ENCODE measurements around the gene ZPBP2. TPM values are rescaled to one million over a fixed set of nuclear protein-coding genes. Genes with fewer than 3 reads are reported as not detected.
"Not testable (repeated sequence)": the region's sequence is repeated elsewhere in the genome, so short reads cannot be mapped to it uniquely, and the experiment has no call there.

Gene ZPBP2
- total RNA-seq, 4 donors from 2014 or later = not detected

DNA sequence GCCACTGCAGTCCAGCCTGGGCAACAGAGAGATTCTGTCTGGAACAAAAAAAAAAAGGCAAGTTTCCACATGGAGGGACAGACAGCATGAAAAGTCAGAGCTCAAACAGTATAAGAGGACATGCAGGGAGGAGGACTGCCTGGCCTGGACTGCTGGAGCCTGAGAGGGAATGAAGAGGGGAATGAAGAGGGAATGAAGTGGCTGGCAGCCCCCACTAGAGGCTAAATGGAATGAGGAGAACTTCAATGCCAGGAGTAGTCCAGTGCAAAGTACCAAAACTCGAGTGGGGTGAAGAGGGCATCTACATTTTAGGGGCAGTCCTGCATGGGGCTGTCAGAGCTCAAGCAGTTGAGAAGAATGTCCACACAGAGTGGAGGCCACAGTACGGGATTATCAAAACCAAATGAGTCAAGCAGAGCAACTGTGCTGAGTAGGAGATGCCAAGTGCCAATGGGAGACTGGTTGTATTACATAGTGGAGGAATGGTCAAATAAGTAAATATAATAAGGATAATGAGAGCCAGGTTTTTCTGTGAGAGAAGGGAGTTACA, 26.8 kb upstream of the ZPBP2 start:
- H3K9me3 ChIP-seq = peaks cover 0 to 21% (median 2%) of the 10 kb centered on the region in 3 donors
- H3K36me3 ChIP-seq = no peaks in the 10 kb centered on the region
- no peak for TF ChIP-seq POLR2A (IDR thresholded peaks at IDR 0.05)
- TF ChIP-seq CTCF (IDR thresholded peaks at IDR 0.05) = no peak
- H3K27ac ChIP-seq = no peak overlapping the region
- no peaks in the 10 kb centered on the region for H3K4me1 ChIP-seq
- WGBS, 2 donors = 67 to 81% methylated on average over 2 of the region's 2 CpGs
- no peak for DNase-seq
- peaks cover 0 to 51% (median 0%) of the 10 kb centered on the region in 4 donors for H3K27me3 ChIP-seq
- intact Hi-C loops (cut with DNase I) = no loop called here
- no peak overlapping the region for H3K4me3 ChIP-seq

DNA sequence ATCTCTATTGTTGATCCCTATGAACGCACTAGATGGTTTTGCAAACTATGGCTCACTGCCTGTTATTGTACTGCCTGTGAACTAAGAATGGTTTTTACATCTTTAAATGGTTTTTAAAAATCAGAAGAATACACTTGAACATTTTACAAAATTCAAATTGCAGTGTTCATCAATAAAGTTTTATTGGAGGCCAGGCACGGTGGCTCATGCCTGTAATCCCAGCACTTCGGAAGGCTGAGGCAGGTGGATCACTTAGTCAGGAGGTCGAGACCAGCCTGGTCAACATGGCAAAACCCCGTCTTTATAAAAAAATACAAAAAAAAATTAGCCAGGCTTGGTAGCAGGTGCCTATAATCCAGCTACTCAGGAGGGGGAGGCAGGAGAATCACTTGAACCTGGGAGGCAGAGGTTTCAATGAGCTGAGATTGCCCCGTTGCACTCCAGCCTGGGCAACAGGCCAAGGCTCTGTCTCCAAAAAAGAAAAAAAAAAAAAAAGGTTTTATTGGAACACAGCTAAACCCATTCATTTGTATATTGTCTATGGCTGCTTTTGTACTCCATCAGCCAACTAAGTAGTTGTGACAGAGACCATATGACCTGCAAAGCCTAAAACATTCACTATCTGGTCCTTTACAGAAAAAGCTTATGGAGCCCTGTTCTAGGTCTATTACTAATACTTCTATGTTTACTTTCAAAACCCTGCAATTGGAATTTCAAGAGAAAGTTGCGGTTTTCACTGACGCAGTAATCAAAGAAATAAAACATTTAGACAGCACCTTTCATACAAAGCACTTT, 22.8 kb upstream of the ZPBP2 start:
- Histone ChIP-seq H3K27ac (no peak overlapping the region), H3K36me3 (no peaks in the 10 kb centered on the region), H3K4me1 (no peaks in the 10 kb centered on the region), H3K9me3 (no peaks in the 10 kb centered on the region), H3K27me3 (peaks cover 0 to 77% (median 0%) of the 10 kb centered on the region in 4 donors), H3K4me3 (no peak overlapping the region)
- WGBS, 2 donors = 60 to 71% methylated on average over 8 of the region's 8 CpGs
- intact Hi-C loops (cut with DNase I) = no loop called here
- no peak for DNase-seq
- TF ChIP-seq POLR2A (IDR thresholded peaks at IDR 0.05) = no peak
- no peak for TF ChIP-seq CTCF (IDR thresholded peaks at IDR 0.05)

DNA sequence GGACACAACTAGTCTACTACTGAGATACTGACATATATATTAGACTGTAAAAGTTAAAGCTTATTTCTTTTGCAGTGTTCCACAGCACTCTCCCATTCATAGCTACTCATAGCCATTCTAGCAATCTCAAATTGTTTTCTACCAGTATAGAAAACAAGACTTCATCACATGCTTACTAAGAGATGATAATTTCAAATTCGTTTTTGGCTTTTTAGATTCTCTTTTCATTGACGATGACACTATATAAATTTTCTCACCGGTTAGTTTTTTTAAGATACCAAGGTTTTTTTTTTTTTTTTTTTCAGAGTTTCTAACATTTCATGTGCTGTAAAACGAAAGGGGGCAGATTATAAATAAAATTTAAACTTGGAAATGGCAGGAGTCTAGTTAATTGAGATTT, 21.8 kb upstream of the ZPBP2 start:
- 58 to 59% methylated on average over 4 of the region's 4 CpGs for WGBS, 2 donors
- H3K27ac ChIP-seq = no peak overlapping the region
- H3K4me3 ChIP-seq = no peak overlapping the region
- H3K27me3 ChIP-seq = peaks cover 0 to 72% (median 0%) of the 10 kb centered on the region in 4 donors
- no peaks in the 10 kb centered on the region for H3K9me3 ChIP-seq
- no peaks in the 10 kb centered on the region for H3K36me3 ChIP-seq
- no peak for TF ChIP-seq POLR2A (IDR thresholded peaks at IDR 0.05)
- TF ChIP-seq CTCF (IDR thresholded peaks at IDR 0.05) = no peak
- intact Hi-C loops (cut with DNase I) = no loop called here
- no peak for DNase-seq
- no peaks in the 10 kb centered on the region for H3K4me1 ChIP-seq

DNA sequence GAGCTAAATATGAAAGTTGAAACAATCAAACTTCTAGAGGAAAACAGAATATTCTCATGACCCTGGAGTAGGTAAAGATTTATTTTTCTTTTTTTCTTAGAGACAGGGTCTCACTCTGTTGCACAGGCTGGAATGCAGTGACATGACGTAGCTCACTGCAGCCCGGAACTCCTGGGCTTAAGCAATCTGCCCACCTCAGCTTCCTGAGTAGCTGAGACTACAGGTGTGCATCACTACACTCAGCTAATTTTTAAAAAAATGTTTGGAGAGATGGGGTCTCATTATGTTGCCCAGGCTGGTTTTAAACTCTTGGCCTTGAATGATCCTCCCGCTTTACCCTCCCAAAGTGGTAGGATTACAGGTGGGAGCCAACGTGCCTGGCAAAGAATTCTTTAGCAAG, 19.4 kb upstream of the ZPBP2 start:
- WGBS, 2 donors = 43 to 44% methylated on average over 4 of the region's 4 CpGs
- no peaks in the 10 kb centered on the region for H3K36me3 ChIP-seq
- H3K27ac ChIP-seq = no peak overlapping the region
- TF ChIP-seq CTCF (IDR thresholded peaks at IDR 0.05) (no peak), POLR2A (IDR thresholded peaks at IDR 0.05) (no peak)
- H3K4me3 ChIP-seq = no peak overlapping the region
- H3K4me1 ChIP-seq = no peaks in the 10 kb centered on the region
- H3K27me3 ChIP-seq = peaks cover 0 to 67% (median 0%) of the 10 kb centered on the region in 4 donors
- intact Hi-C loops (cut with DNase I) = no loop called here
- no peak for DNase-seq
- H3K9me3 ChIP-seq = no peaks in the 10 kb centered on the region

- DNase-seq; H3K9me3 ChIP-seq; H3K27ac ChIP-seq; H3K36me3 ChIP-seq; H3K4me1 ChIP-seq; H3K4me3 ChIP-seq; intact Hi-C loops (cut with DNase I): not testable (repeated sequence)
- H3K27me3 ChIP-seq = peaks cover 0 to 55% (median 0%) of the 10 kb centered on the region in 4 donors
Observed at GRCh38 chr17:39850186-39850585, 17.8 kb upstream of the ZPBP2 start.
